Esophagus (tissue), 2 donors: ENCODE results near the gene COL9A3. TPM values are rescaled to one million over a fixed set of nuclear protein-coding genes. Genes with fewer than 3 reads are reported as not detected.
"Not testable (repeated sequence)": the region's sequence is repeated elsewhere in the genome, so short reads cannot be mapped to it uniquely, and the experiment has no call there.

Experiments used
- H3K27ac ChIP-seq, 2 donors: one replicate each; pipeline ENCODE4 v1.5.1; 2013; ENCODE audit warnings: low read depth in 2 of 2, mild to moderate bottlenecking in 2 of 2, inconsistent platforms in 1 of 2, low read length in 1 of 2, moderate library complexity in 1 of 2
- H3K27me3 ChIP-seq, 2 donors: one replicate each; pipeline ENCODE4 v1.6.1; 2013; ENCODE audit warnings: low read length in 2 of 2, control low read depth in 1 of 2, mild to moderate bottlenecking in 1 of 2; ENCODE audit not compliant: insufficient read depth in 2 of 2, control insufficient read depth in 1 of 2
- H3K36me3 ChIP-seq, 2 donors: one replicate each; pipeline ENCODE4 v1.6.1; 2013; ENCODE audit warnings: low read length in 1 of 2; ENCODE audit not compliant: control insufficient read depth in 2 of 2, insufficient read depth in 2 of 2
- H3K4me1 ChIP-seq, 2 donors: one replicate each; pipeline ENCODE4 v1.6.1; 2013; ENCODE audit warnings: low read length in 1 of 2; ENCODE audit not compliant: control insufficient read depth in 2 of 2, insufficient read depth in 2 of 2
- H3K4me3 ChIP-seq, 2 donors: one replicate each; pipeline ENCODE4 v1.5.1; 2013; ENCODE audit warnings: low read length in 2 of 2, mild to moderate bottlenecking in 2 of 2, low read depth in 1 of 2, moderate library complexity in 1 of 2
- H3K9me3 ChIP-seq, 2 donors: one replicate each; pipeline ENCODE4 v1.6.1; 2013; ENCODE audit warnings: mild to moderate bottlenecking in 2 of 2, low read depth in 1 of 2, low read length in 1 of 2, moderate library complexity in 1 of 2; ENCODE audit not compliant: control insufficient read depth in 2 of 2, insufficient read depth in 1 of 2
- WGBS, 2 donors: extraction: QIAGEN DNeasy Blood & Tissue Kit; methylation state at CpG; one replicate each; pipeline ENCODE4 v1.1.7; 2013; 5-methylcytosine and 5-hydroxymethylcytosine counted together
- polyA plus RNA-seq, 2 donors: library from polyadenylated mRNA; stranded (reverse); fragments of 200-250 nt; gene quantifications; one replicate each; pipeline ENCODE4 v1.2.3, GENCODE V29; 2013
- donor health status: healthy with polysubstance abuse.
- donor health status: Bipolar disorder and iron deficiency.

Gene COL9A3
- polyA plus RNA-seq, 2 donors, result 1.4 to 3.8 TPM

- H3K4me3 ChIP-seq, result no peak overlapping the region
- H3K36me3 ChIP-seq, result no peaks in the 10 kb centered on the region
- H3K27ac ChIP-seq, result no peak overlapping the region
- no peaks in the 10 kb centered on the region for H3K9me3 ChIP-seq
- WGBS, 2 donors, result 79 to 80% methylated on average over 45 of the region's 45 CpGs
- H3K4me1 ChIP-seq, result peaks cover 0 to 3% of the 10 kb centered on the region in 2 donors
- no peaks in the 10 kb centered on the region for H3K27me3 ChIP-seq
Observed at GRCh38 chr20:62840244-62841197, 23.7 kb downstream of the COL9A3 start.

GRCh38 chr20:62841705-62842212, 24.9 kb downstream of the COL9A3 start:
- Histone ChIP-seq H3K9me3 (no peaks in the 10 kb centered on the region), H3K4me1 (peaks cover 0 to 3% of the 10 kb centered on the region in 2 donors)
- WGBS, 2 donors, result 81 to 82% methylated on average over 16 of the region's 16 CpGs

GRCh38 chr20:62843656-62844055, 26.8 kb downstream of the COL9A3 start:
- 85 to 88% methylated on average over 10 of the region's 10 CpGs for WGBS, 2 donors
- H3K4me1 ChIP-seq, result peaks cover 0 to 5% of the 10 kb centered on the region in 2 donors
- no peaks in the 10 kb centered on the region for H3K9me3 ChIP-seq
- H3K27me3 ChIP-seq, result no peaks in the 10 kb centered on the region
- no peak overlapping the region for H3K27ac ChIP-seq
- no peaks in the 10 kb centered on the region for H3K36me3 ChIP-seq
- H3K4me3 ChIP-seq, result no peak overlapping the region

More at GRCh38 chr20:62841705-62842212, 24.9 kb downstream of the COL9A3 start:
- Histone ChIP-seq H3K36me3 (no peaks in the 10 kb centered on the region), H3K27ac (no peak overlapping the region), H3K4me3 (no peak overlapping the region), H3K27me3 (no peaks in the 10 kb centered on the region)

- Histone ChIP-seq H3K27ac (no peak overlapping the region), H3K4me3 (no peak overlapping the region), H3K4me1 (peaks cover 0 to 5% of the 10 kb centered on the region in 2 donors), H3K36me3 (no peaks in the 10 kb centered on the region), H3K27me3 (no peaks in the 10 kb centered on the region), H3K9me3 (no peaks in the 10 kb centered on the region)
- WGBS, 2 donors, result 95 to 98% methylated on average over 7 of the region's 7 CpGs
Observed at GRCh38 chr20:62844182-62844581, 27.3 kb downstream of the COL9A3 start.

GRCh38 chr20:62845416-62846160, 28.7 kb downstream of the COL9A3 start:
- 90 to 91% methylated on average over 16 of the region's 16 CpGs for WGBS, 2 donors
- Histone ChIP-seq H3K27me3 (no peaks in the 10 kb centered on the region), H3K9me3 (no peaks in the 10 kb centered on the region), H3K4me3 (no peak overlapping the region), H3K27ac (no peak overlapping the region), H3K36me3 (no peaks in the 10 kb centered on the region), H3K4me1 (peaks cover 0 to 5% of the 10 kb centered on the region in 2 donors)

GRCh38 chr20:62846166-62846890, 29.5 kb downstream of the COL9A3 start:
- 88 to 89% methylated on average over 19 of the region's 19 CpGs for WGBS, 2 donors
- Histone ChIP-seq H3K4me3 (no peak overlapping the region), H3K36me3 (no peaks in the 10 kb centered on the region), H3K9me3 (no peaks in the 10 kb centered on the region), H3K4me1 (peaks cover 0 to 5% of the 10 kb centered on the region in 2 donors), H3K27me3 (no peaks in the 10 kb centered on the region), H3K27ac (no peak overlapping the region)

GRCh38 chr20:62848917-62849316, 32.1 kb downstream of the COL9A3 start:
- not testable (repeated sequence) for H3K4me1 ChIP-seq, H3K36me3 ChIP-seq, H3K4me3 ChIP-seq, H3K27ac ChIP-seq, H3K9me3 ChIP-seq, H3K27me3 ChIP-seq
- 92 to 97% methylated on average over 7 of the region's 7 CpGs for WGBS, 2 donors

GRCh38 chr20:62849431-62849830, 32.6 kb downstream of the COL9A3 start:
- Histone ChIP-seq H3K27ac (no peak overlapping the region), H3K9me3 (no peaks in the 10 kb centered on the region), H3K4me1 (peaks cover 0 to 5% of the 10 kb centered on the region in 2 donors), H3K4me3 (no peak overlapping the region), H3K27me3 (no peaks in the 10 kb centered on the region), H3K36me3 (peaks cover 0 to 11% of the 10 kb centered on the region in 2 donors)

GRCh38 chr20:62850333-62850974, 33.6 kb downstream of the COL9A3 start:
- Histone ChIP-seq H3K36me3 (peaks cover 0 to 11% of the 10 kb centered on the region in 2 donors), H3K27ac (no peak overlapping the region), H3K27me3 (no peaks in the 10 kb centered on the region), H3K4me3 (no peak overlapping the region), H3K4me1 (peaks cover 0 to 5% of the 10 kb centered on the region in 2 donors), H3K9me3 (no peaks in the 10 kb centered on the region)
- WGBS, 2 donors, result 88 to 90% methylated on average over 22 of the region's 22 CpGs
